Endothelial cell of umbilical vein (primary cell): ENCODE results near the gene MEF2C. TPM values are rescaled to one million over a fixed set of nuclear protein-coding genes. Genes with fewer than 3 reads are reported as not detected.

Experiments
- BruUV-seq: library from RNA; stranded (reverse); fragments of 400-500 nt; replicated peaks from 2 replicates; lab custom pipeline; 2021; lab: Mats Ljungman, UMichigan
- CTCF ChIA-PET: fragments of 300-600, 350-600 bp; sonication (Branson Sonifier 250); formaldehyde crosslinking; loops from one replicate; lab custom pipeline; 2021; ENCODE audit warnings: antibody characterized with exemption, inconsistent platforms; lab: Charles Lee
- POLR2A ChIA-PET: fragments of 300-600, 350-600 bp; sonication (Branson Sonifier 250); formaldehyde crosslinking; loops from one replicate; lab custom pipeline; 2021; ENCODE audit warnings: antibody characterized with exemption, inconsistent platforms; lab: Charles Lee
- DNase-seq: peaks from one replicate; pipeline ENCODE4 v3.0.0-alpha.2; 2011; ENCODE audit warnings: low read depth, low spot score
- FAIRE-seq: peaks from 2 replicates; lab custom pipeline; 2011; peaks lifted over from hg19 to GRCh38; lab: Jason Lieb, UNC
- H2AFZ ChIP-seq: 2 replicates; pipeline ENCODE4 v1.6.0; 2012; ENCODE audit warnings: low read depth, low read length, control low read depth, inconsistent platforms
- H3K27ac ChIP-seq: 2 replicates; pipeline ENCODE4 v1.5.1; 2011; ENCODE audit warnings: low read depth, mild to moderate bottlenecking, control low read depth, low read length, moderate library complexity; ENCODE audit not compliant: insufficient read depth
- H3K27me3 ChIP-seq, 2 experiments: 2 replicates each; pipeline versions ENCODE4 v1.6.0 to v1.6.1; 2011; ENCODE audit warnings: low read length in 2 of 2, mixed read lengths in 1 of 2; ENCODE audit not compliant: control insufficient read depth in 2 of 2, insufficient read depth in 2 of 2
- H3K36me3 ChIP-seq, 2 experiments: 2 replicates in 1 of 2; 3 replicates in 1 of 2; pipeline ENCODE4 v1.5.1; 2011; ENCODE audit warnings: low read length in 2 of 2, mild to moderate bottlenecking in 1 of 2, moderate library complexity in 1 of 2; ENCODE audit not compliant: control insufficient read depth in 2 of 2, insufficient read depth in 2 of 2; ENCODE audit errors: extremely low read depth in 1 of 2
- H3K4me1 ChIP-seq: 3 replicates; pipeline ENCODE4 v1.5.1; 2011; ENCODE audit warnings: mild to moderate bottlenecking, low read length; ENCODE audit not compliant: control insufficient read depth, insufficient read depth; ENCODE audit errors: extremely low read depth
- H3K4me2 ChIP-seq: 2 replicates; pipeline ENCODE4 v1.6.1; 2011; ENCODE audit warnings: low read length, control low read depth, mixed read lengths; ENCODE audit not compliant: insufficient read depth
- H3K4me3 ChIP-seq, 3 experiments: fragments of 200-600 bp in 1 of 3; sonication (generic), shearing (Covaris generic) in 1 of 3; replicated peaks in 1 of 3; 2 replicates each; pipeline ENCODE4 v1.5.1; 2011 to 2016; ENCODE audit warnings: control low read depth in 3 of 3, low read length in 3 of 3, mild to moderate bottlenecking in 2 of 3, inconsistent platforms in 1 of 3, low read depth in 1 of 3, moderate library complexity in 1 of 3; ENCODE audit not compliant: insufficient read depth in 1 of 3
- H3K79me2 ChIP-seq: 2 replicates; pipeline ENCODE4 v1.6.0; 2012; ENCODE audit warnings: low read length, inconsistent platforms; ENCODE audit not compliant: control insufficient read depth, insufficient read depth
- H3K9ac ChIP-seq: replicated peaks from 2 replicates; pipeline ENCODE3; 2011; ENCODE audit warnings: low read length, control low read depth; ENCODE audit not compliant: insufficient read depth; ENCODE audit errors: extremely low read depth
- H3K9me1 ChIP-seq: replicated peaks from 3 replicates; pipeline ENCODE4 v1.6.0; 2011; ENCODE audit warnings: mild to moderate bottlenecking, low read length; ENCODE audit not compliant: control insufficient read depth, insufficient read depth; ENCODE audit errors: extremely low read depth
- H3K9me3 ChIP-seq: replicated peaks from 2 replicates; pipeline ENCODE4 v1.5.1; 2012; ENCODE audit warnings: low read length, inconsistent platforms; ENCODE audit not compliant: control insufficient read depth, insufficient read depth
- H4K20me1 ChIP-seq: replicated peaks from 2 replicates; pipeline ENCODE3; 2011; ENCODE audit warnings: mild to moderate bottlenecking, low read length; ENCODE audit not compliant: control insufficient read depth, insufficient read depth; ENCODE audit errors: extremely low read depth
- EZH2 ChIP-seq: IDR thresholded peaks from 2 replicates; pipeline ENCODE4 v1.6.1; 2012; ENCODE audit warnings: borderline replicate concordance, low read depth, mild to moderate bottlenecking, moderate library complexity, low read length, inconsistent platforms; ENCODE audit not compliant: severe bottlenecking
- FOS ChIP-seq: IDR thresholded peaks from 2 replicates; pipeline ENCODE4 v1.6.1; 2011; ENCODE audit warnings: mild to moderate bottlenecking, low read length, moderate library complexity, borderline replicate concordance; ENCODE audit not compliant: insufficient read depth
- GATA2 ChIP-seq: IDR thresholded peaks from 2 replicates; pipeline ENCODE4 v1.7.0; 2011; ENCODE audit warnings: low read depth, mild to moderate bottlenecking, moderate library complexity, mixed read lengths, low read length; ENCODE audit not compliant: insufficient read length, insufficient read depth
- JUN ChIP-seq: IDR thresholded peaks from 2 replicates; pipeline ENCODE4 v1.6.1; 2011; ENCODE audit warnings: borderline replicate concordance, low read depth; ENCODE audit not compliant: insufficient read length, insufficient read depth
- MAX ChIP-seq: IDR thresholded peaks from 2 replicates; pipeline ENCODE4 v1.6.1; 2011; ENCODE audit not compliant: insufficient read depth, insufficient read length
- MYC ChIP-seq: IDR thresholded peaks from one replicate; pipeline ENCODE4 v1.6.1; 2011; ENCODE audit warnings: mild to moderate bottlenecking, low read depth, low read length
- POLR2AphosphoS5 ChIP-seq: IDR thresholded peaks from 2 replicates; pipeline ENCODE4 v1.6.1; 2012; ENCODE audit warnings: low read depth, mild to moderate bottlenecking, control low read depth, low read length, moderate library complexity; ENCODE audit not compliant: insufficient read depth
- dilution Hi-C: fragments of 300-500 bp; cut with MboI; formaldehyde crosslinking; loops from one replicate; pipeline ENCODE4 v1.15.0; 2019; ENCODE audit warnings: low sequenced_read_pairs; ENCODE audit not compliant: extremely low pct_ligation_motif_present
- intact Hi-C: fragments of 100-400 bp; cut with micrococcal nuclease; formaldehyde crosslinking; loops from one replicate; pipeline ENCODE4 v1.10.0; 2022
- polyA plus RNA-seq, 4 experiments: library from polyadenylated mRNA; depleted of rRNA in 3 of 4; stranded (reverse) in 3 of 4; unstranded in 1 of 4; fragments of >200 nt; gene quantifications; 2 replicates each; pipeline versions ENCODE4 v1.2.1 to v1.2.3, GENCODE V29; 2011 to 2012; ENCODE audit warnings: missing spikeins in 1 of 4
- total RNA-seq: library from RNA; stranded (reverse); gene quantifications from 2 replicates; pipeline ENCODE4 v1.2.3, GENCODE V29; 2021
- TF ChIP-seq, protein P1 (sequence below), 2 donors: IDR thresholded peaks; 1 replicate in 1 of 2; 2 replicates in 1 of 2; pipeline ENCODE4 v1.5.1; 2011; ENCODE audit warnings: low read length in 2 of 2, mild to moderate bottlenecking in 2 of 2, moderate library complexity in 2 of 2, control low read depth in 1 of 2, inconsistent platforms in 1 of 2, low read depth in 1 of 2; ENCODE audit not compliant: insufficient read depth in 1 of 2; ENCODE audit errors: extremely low read depth in 1 of 2

MEF2C gene
- total and polyA plus RNA-seq, 2 donors (not counting 3 experiments of a cell fraction or from before 2014, with no cell fraction given) = 21.2 to 67.7 TPM

GRCh38 chr5:88698290-88698689, 184.7 kb downstream of the MEF2C start:
- CTCF ChIA-PET = interaction anchor here (0.9 to 4.4 kb wide), 3 partner anchors 9 to 919 kb away, joined by 3 to 36 read pairs (median 3); no protein-coding TSS in a partner anchor
- H3K9me3 ChIP-seq = no peaks in the 10 kb centered on the region
- H3K27ac ChIP-seq = no peak overlapping the region
- intact Hi-C loops = loop anchor here (10.0 kb wide), 1 partner anchor 1707 kb away; the partner anchor contains the start of gene CETN3
- dilution Hi-C loops = loop anchor here (25.0 kb wide), 1 partner anchor 561 kb away; no protein-coding TSS in a partner anchor
- no TSS peak for BruUV-seq
- H3K4me2 ChIP-seq = no peak overlapping the region
- no peaks in the 10 kb centered on the region for H3K9me1 ChIP-seq
- no peaks in the 10 kb centered on the region for H3K79me2 ChIP-seq
- no peak overlapping the region for H3K4me3 ChIP-seq
- TF ChIP-seq GATA2 = no peak
- no peak for TF ChIP-seq EZH2
- TF ChIP-seq MAX = no peak
- no peak for TF ChIP-seq JUN
- TF ChIP-seq, protein P1, sequence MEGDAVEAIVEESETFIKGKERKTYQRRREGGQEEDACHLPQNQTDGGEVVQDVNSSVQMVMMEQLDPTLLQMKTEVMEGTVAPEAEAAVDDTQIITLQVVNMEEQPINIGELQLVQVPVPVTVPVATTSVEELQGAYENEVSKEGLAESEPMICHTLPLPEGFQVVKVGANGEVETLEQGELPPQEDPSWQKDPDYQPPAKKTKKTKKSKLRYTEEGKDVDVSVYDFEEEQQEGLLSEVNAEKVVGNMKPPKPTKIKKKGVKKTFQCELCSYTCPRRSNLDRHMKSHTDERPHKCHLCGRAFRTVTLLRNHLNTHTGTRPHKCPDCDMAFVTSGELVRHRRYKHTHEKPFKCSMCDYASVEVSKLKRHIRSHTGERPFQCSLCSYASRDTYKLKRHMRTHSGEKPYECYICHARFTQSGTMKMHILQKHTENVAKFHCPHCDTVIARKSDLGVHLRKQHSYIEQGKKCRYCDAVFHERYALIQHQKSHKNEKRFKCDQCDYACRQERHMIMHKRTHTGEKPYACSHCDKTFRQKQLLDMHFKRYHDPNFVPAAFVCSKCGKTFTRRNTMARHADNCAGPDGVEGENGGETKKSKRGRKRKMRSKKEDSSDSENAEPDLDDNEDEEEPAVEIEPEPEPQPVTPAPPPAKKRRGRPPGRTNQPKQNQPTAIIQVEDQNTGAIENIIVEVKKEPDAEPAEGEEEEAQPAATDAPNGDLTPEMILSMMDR (IDR thresholded peaks at IDR 0.05; ENCODE audit: extremely low read depth in 1 of 2, insufficient read depth in 1 of 2, low read depth in 1 of 2, low read length in 2 of 2) = no peak
- no peak for TF ChIP-seq POLR2AphosphoS5
- no peak for TF ChIP-seq MYC
- TF ChIP-seq FOS = no peak
- FAIRE-seq (no peak), DNase-seq (no peak)
- H3K4me1 ChIP-seq = no peaks in the 10 kb centered on the region
- no peaks in the 10 kb centered on the region for H4K20me1 ChIP-seq
- peaks cover 43 to 83% of the 10 kb centered on the region in 2 experiments for H3K27me3 ChIP-seq
- H3K9ac ChIP-seq = no peak overlapping the region
- POLR2A ChIA-PET = no interaction called here
- no peaks in the 10 kb centered on the region for H3K36me3 ChIP-seq
- no peak overlapping the region for H2AFZ ChIP-seq
